Measurements from ENCODE around the gene DYNC2I2.

GRCh38 chr9:128684325-128685199, 27.9 kb upstream of the DYNC2I2 start:
- TF ChIP-seq CTCF (IDR thresholded peaks at IDR 0.05) (no peak), POLR2A (IDR thresholded peaks at IDR 0.05) (peak; percentile 87), POLR2AphosphoS5 (IDR thresholded peaks at IDR 0.05) (peak; percentile 76 to 86 (median 85)), EP300 (IDR thresholded peaks at IDR 0.05; ENCODE audit: low read depth) (no peak)
